ENCODE data around the gene TGM2. TPM values are rescaled to one million over a fixed set of nuclear protein-coding genes. Genes with fewer than 3 reads are reported as not detected.

The TGM2 gene
- total RNA-seq, 1 experiment from 2014 or later: 113 TPM

DNA sequence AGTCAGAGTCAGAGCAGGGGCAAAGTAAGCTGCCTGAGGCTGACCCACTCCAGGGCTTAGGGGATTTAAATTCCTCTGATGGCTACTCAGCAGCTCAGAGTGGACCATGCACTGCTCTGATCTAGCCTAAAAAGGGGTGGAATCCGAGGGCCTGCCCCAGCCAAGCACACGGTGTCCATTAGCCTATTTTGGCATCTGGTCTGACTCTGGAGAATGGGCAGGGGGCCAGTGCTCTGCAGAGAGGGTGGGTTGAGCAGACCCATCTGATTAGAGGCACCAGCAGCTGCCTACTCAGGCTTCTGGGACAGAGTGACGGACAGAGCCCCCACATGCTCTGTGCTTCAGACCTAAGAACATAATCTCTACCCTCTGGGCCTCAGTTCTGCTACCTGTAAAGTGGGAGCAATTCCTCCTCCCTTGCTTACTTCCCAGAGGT lies 25.9 kb upstream of the TGM2 start:
- no peaks in the 10 kb centered on the region for H3K9me3 ChIP-seq (ENCODE audit: control insufficient read depth, insufficient read depth, low read depth, low read length)
- no peaks in the 10 kb centered on the region for H3K4me1 ChIP-seq (ENCODE audit: control insufficient read depth, insufficient read depth, low read length)
- ATAC-seq (no peak), DNase-seq (ENCODE audit: low read depth, low spot score) (no peak)
- H3K36me3 ChIP-seq (ENCODE audit: control insufficient read depth, insufficient read depth, low read length): no peaks in the 10 kb centered on the region
- intact Hi-C loops (cut with micrococcal nuclease; ENCODE audit: unreplicated experiment) (no loop called here), in situ Hi-C loops (cut with HindIII; ENCODE audit: low pct_unique_long_range_greater_than_20kb, low sequenced_read_pairs) (no loop called here)
- ChIA-PET POLR2A (interaction anchor here (0.5 kb wide), 1 partner anchor 688 kb away, joined by 4 read pairs; no protein-coding TSS in a partner anchor), CTCF (no interaction called here)
- no peaks in the 10 kb centered on the region for H3K27me3 ChIP-seq (ENCODE audit: control insufficient read depth, insufficient read depth, low read length)
- H3K27ac ChIP-seq (ENCODE audit: low read length): no peak overlapping the region
- no TSS peak for BruUV-seq (replicated peaks)
- TF ChIP-seq TCF7L2 (IDR thresholded peaks at IDR 0.05; ENCODE audit: low read depth, low read length): no peak
- no peak for TF ChIP-seq SIN3A (IDR thresholded peaks at IDR 0.05; ENCODE audit: borderline replicate concordance, insufficient read depth, low read depth, low read length)
- TF ChIP-seq CTCF (IDR thresholded peaks at IDR 0.05): no peak
- TF ChIP-seq REST (IDR thresholded peaks at IDR 0.05; ENCODE audit: insufficient read depth in 1 of 2, low read depth in 2 of 2, low read length in 1 of 2): no peak
- no peak for TF ChIP-seq POLR2AphosphoS5 (IDR thresholded peaks at IDR 0.05; ENCODE audit: low read depth, low read length)
- H3K4me3 ChIP-seq (ENCODE audit: low read depth in 2 of 2, low read length in 2 of 2): no peak overlapping the region

- ChIA-PET CTCF (no interaction called here), POLR2A (interaction anchor here (0.5 to 0.6 kb wide), 2 partner anchors 30 to 688 kb away, joined by 4 to 13 read pairs; no protein-coding TSS in a partner anchor)
- in situ Hi-C loops (cut with HindIII; ENCODE audit: low pct_unique_long_range_greater_than_20kb, low sequenced_read_pairs): no loop called here
- DNase-seq (ENCODE audit: low read depth, low spot score) (no peak), ATAC-seq (no peak)
- no peaks in the 10 kb centered on the region for H3K27me3 ChIP-seq (ENCODE audit: control insufficient read depth, insufficient read depth, low read length)
- H3K27ac ChIP-seq (ENCODE audit: low read length): no peak overlapping the region
- no TSS peak for BruUV-seq (replicated peaks)
- intact Hi-C loops (cut with micrococcal nuclease; ENCODE audit: unreplicated experiment): no loop called here
- H3K4me1 ChIP-seq (ENCODE audit: control insufficient read depth, insufficient read depth, low read length): no peaks in the 10 kb centered on the region
- no peaks in the 10 kb centered on the region for H3K9me3 ChIP-seq (ENCODE audit: control insufficient read depth, insufficient read depth, low read depth, low read length)
- TF ChIP-seq POLR2AphosphoS5 (IDR thresholded peaks at IDR 0.05; ENCODE audit: low read depth, low read length): no peak
- TF ChIP-seq REST (IDR thresholded peaks at IDR 0.05; ENCODE audit: insufficient read depth in 1 of 2, low read depth in 2 of 2, low read length in 1 of 2): no peak
- TF ChIP-seq SIN3A (IDR thresholded peaks at IDR 0.05; ENCODE audit: borderline replicate concordance, insufficient read depth, low read depth, low read length): no peak
- TF ChIP-seq CTCF (IDR thresholded peaks at IDR 0.05): no peak
- TF ChIP-seq TCF7L2 (IDR thresholded peaks at IDR 0.05; ENCODE audit: low read depth, low read length): no peak
- H3K36me3 ChIP-seq (ENCODE audit: control insufficient read depth, insufficient read depth, low read length): no peaks in the 10 kb centered on the region
- H3K4me3 ChIP-seq (ENCODE audit: low read depth in 2 of 2, low read length in 2 of 2): no peak overlapping the region
These were observed 25.1 kb upstream of the TGM2 start for GRCh38 chr20:38190166-38190565.
